OCI-LY3 (cell line): ENCODE data around the gene GRIN1.

Experiments used
- H2AFZ ChIP-seq: fragments of 200-600, 300-600 bp; shearing (Covaris generic); 2 replicates; pipeline ENCODE4 v1.6.0; 2014; ENCODE audit warnings: antibody characterized with exemption, low read depth, low read length
- H3K27ac ChIP-seq: fragments of 200-600, 300-600 bp; sonication (generic); 2 replicates; pipeline ENCODE4 v1.5.1; 2014; ENCODE audit warnings: mild to moderate bottlenecking, low read length, moderate library complexity, mixed read lengths
- H3K27me3 ChIP-seq: fragments of 200-600, 300-600 bp; sonication (generic); 2 replicates; pipeline ENCODE4 v1.6.1; 2014; ENCODE audit warnings: low read depth, low read length, mixed read lengths
- H3K36me3 ChIP-seq: fragments of 200-600, 300-600 bp; sonication (generic); replicated peaks from 2 replicates; pipeline ENCODE3; 2014; ENCODE audit warnings: low read depth, low read length, mixed read lengths
- H3K4me1 ChIP-seq: fragments of 300-600, 200-600 bp; sonication (generic); 2 replicates; pipeline ENCODE4 v1.6.1; 2014; ENCODE audit warnings: low read length, mixed read lengths
- H3K4me2 ChIP-seq: fragments of 200-600, 300-600 bp; sonication (generic); 2 replicates; pipeline ENCODE4 v1.6.1; 2014; ENCODE audit warnings: low read length, mixed read lengths
- H3K4me3 ChIP-seq: fragments of 300-600, 200-600 bp; sonication (generic); 2 replicates; pipeline ENCODE4 v1.5.1; 2014; ENCODE audit warnings: antibody characterized with exemption, mild to moderate bottlenecking, low read length, moderate library complexity
- H3K79me2 ChIP-seq: fragments of 300-600, 200-600 bp; shearing (Covaris generic); 2 replicates; pipeline ENCODE4 v1.6.1; 2014; ENCODE audit warnings: mild to moderate bottlenecking, low read length, mixed read lengths
- H3K9ac ChIP-seq: fragments of 300-600, 200-600 bp; shearing (Covaris generic); 2 replicates; pipeline ENCODE4 v1.6.0; 2014; ENCODE audit warnings: mild to moderate bottlenecking, low read length, moderate library complexity
- H3K9me3 ChIP-seq: fragments of 200-600, 300-600 bp; shearing (Covaris generic); 2 replicates; pipeline ENCODE4 v1.6.1; 2014; ENCODE audit warnings: low read length, mixed read lengths; ENCODE audit not compliant: insufficient read depth
- H4K20me1 ChIP-seq: fragments of 200-600, 300-600 bp; sonication (generic); 2 replicates; pipeline ENCODE4 v1.6.1; 2016; ENCODE audit warnings: low read length, mixed read lengths; ENCODE audit not compliant: insufficient read depth
- EZH2phosphoT487 ChIP-seq: fragments of 200-600 bp; shearing (Covaris generic); IDR thresholded peaks from 2 replicates; pipeline ENCODE4 v1.6.1; 2018; ENCODE audit warnings: antibody characterized with exemption, mixed run types, low read depth
- TF ChIP-seq, protein P1 (sequence below): fragments of 200-600, 300-600 bp; sonication (generic); IDR thresholded peaks from 2 replicates; pipeline ENCODE4 v1.5.1; 2014; ENCODE audit warnings: antibody characterized with exemption, low read length, low read depth

Gene GRIN1

DNA sequence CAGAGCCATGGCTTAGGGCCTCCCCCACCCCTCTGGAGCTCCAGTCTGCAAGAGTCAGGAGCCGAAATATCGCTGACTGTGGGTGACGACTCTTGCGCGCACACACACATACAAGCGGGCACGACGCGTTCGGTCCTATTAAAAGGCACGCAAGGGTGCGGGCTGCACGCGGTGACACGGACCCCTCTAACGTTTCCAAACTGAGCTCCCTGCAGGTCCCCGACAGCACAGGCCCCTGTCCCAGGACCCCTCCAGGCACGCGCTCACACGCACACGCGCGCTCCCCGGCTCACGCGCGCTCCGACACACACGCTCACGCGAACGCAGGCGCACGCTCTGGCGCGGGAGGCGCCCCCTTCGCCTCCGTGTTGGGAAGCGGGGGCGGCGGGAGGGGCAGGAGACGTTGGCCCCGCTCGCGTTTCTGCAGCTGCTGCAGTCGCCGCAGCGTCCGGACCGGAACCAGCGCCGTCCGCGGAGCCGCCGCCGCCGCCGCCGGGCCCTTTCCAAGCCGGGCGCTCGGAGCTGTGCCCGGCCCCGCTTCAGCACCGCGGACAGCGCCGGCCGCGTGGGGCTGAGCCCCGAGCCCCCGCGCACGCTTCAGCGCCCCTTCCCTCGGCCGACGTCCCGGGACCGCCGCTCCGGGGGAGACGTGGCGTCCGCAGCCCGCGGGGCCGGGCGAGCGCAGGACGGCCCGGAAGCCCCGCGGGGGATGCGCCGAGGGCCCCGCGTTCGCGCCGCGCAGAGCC is at the start of gene GRIN1:
Gene GRIN1, plus strand, starts transcription at position 433 of the 746 bp plus-strand sequence. CDS start 333 bp downstream, outside the sequence.
- Histone ChIP-seq H3K27me3 (0 out of 2 replicates have a peak, but pooled peaks cover 19% of the 10 kb centered on the region), H3K27ac (no peak within 1 kb of the TSS), H3K4me3 (no peak within 1 kb of the TSS), H3K4me1 (no peaks in the 10 kb centered on the region), H3K79me2 (no peaks in the 10 kb centered on the region), H3K36me3 (no peaks in the 10 kb centered on the region), H4K20me1 (no peaks in the 10 kb centered on the region), H3K9me3 (no peaks in the 10 kb centered on the region), H3K9ac (no peak within 1 kb of the TSS), H2AFZ (no peak within 1 kb of the TSS), H3K4me2 (no peak within 1 kb of the TSS)
- no peak for TF ChIP-seq EZH2phosphoT487
- TF ChIP-seq, protein P1, sequence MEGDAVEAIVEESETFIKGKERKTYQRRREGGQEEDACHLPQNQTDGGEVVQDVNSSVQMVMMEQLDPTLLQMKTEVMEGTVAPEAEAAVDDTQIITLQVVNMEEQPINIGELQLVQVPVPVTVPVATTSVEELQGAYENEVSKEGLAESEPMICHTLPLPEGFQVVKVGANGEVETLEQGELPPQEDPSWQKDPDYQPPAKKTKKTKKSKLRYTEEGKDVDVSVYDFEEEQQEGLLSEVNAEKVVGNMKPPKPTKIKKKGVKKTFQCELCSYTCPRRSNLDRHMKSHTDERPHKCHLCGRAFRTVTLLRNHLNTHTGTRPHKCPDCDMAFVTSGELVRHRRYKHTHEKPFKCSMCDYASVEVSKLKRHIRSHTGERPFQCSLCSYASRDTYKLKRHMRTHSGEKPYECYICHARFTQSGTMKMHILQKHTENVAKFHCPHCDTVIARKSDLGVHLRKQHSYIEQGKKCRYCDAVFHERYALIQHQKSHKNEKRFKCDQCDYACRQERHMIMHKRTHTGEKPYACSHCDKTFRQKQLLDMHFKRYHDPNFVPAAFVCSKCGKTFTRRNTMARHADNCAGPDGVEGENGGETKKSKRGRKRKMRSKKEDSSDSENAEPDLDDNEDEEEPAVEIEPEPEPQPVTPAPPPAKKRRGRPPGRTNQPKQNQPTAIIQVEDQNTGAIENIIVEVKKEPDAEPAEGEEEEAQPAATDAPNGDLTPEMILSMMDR = no peak

DNA sequence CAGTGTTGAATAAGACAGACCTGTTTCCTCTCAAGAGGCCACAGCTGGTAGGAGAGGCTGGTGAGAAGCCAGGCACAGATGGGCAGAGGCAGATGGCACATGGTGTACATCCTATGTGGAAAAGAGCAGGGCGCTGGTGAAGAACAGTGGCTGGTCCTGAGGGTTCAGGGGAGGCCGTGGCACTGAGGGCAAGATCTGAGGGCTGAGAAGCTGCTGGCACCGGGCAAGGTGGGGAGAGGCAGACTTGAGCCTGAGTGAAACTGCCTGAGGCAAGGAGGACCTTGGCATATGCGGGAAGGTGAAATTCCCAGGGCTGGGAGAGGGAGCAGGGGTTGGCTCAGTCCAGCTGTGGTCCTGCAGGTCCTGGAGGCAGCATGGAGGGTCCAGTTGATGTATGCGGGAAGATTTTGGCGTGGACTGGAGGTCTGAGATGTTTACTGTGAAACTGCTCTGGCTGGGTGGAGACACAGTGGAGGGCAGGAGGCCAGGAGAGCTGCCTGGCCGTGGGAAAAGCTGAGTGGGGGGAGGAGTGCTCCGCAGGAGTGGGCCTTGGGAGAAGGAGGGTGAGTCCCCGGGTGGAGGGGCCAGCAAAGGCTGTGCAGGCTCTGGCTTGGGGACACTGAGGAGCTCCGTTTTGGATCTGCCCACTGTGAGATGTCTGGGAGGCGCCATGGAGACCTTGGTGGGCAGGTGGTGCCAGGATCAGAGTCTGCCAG is 49.6 kb upstream of the GRIN1 start:
- peaks cover 14% of the 10 kb centered on the region for H3K79me2 ChIP-seq
- no peak overlapping the region for H3K4me3 ChIP-seq
- TF ChIP-seq, protein P1 = no peak
- no peak for TF ChIP-seq EZH2phosphoT487
- H3K4me2 ChIP-seq = no peak overlapping the region
- H3K4me1 ChIP-seq = peaks cover 28% of the 10 kb centered on the region
- no peak overlapping the region for H3K27ac ChIP-seq
- H3K27me3 ChIP-seq = no peaks in the 10 kb centered on the region
- no peaks in the 10 kb centered on the region for H3K9me3 ChIP-seq
- H2AFZ ChIP-seq = no peak overlapping the region
- peaks cover 18% of the 10 kb centered on the region for H3K36me3 ChIP-seq
- no peaks in the 10 kb centered on the region for H4K20me1 ChIP-seq
- no peak overlapping the region for H3K9ac ChIP-seq

DNA sequence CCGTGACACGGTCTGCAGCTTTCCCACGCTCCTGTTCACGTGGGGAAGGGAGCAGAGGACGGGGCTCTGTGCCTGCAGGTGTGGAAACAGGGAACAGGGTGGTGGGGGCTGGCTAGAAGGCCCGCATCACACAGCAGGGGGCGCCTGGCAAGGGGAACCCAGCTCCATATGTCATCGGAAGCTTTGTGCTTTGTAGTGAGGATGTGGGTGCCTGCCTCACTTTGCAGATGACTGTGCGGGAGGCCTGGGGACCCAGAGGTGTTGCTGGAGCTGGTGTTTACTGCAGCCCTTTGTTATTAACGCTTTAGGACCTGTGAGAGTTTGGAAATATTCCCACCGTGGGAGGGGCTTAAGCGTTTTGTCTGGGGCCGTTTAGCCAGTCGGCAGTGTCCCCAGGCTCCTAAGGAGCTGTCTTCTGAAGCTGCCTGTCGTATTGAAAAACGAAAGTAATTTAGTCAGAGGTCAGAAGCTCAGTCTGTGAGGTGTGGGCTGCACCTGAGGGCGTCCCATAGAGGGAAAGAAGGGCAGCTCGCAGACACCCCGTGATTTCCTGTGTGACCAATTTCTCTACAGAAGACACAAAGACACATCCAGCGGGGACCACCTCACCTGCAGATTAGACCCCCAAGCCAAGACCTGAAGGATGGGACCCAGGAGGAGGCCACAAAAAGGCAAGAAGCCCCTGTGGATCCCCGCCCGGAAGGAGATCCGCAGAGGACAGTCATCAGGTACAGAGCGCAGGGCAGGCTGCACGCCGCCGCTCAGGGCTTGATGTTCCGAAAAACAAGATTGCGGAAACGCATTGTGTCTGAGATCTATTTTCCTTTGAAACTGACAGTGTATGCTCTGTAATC is 43.1 kb upstream of the GRIN1 start:
- Histone ChIP-seq H3K4me3 (peak overlapping the region; percentile 72), H3K27ac (peak overlapping the region; percentile 60), H3K4me2 (peak overlapping the region; percentile 92), H3K9me3 (no peaks in the 10 kb centered on the region), H2AFZ (no peak overlapping the region), H3K79me2 (no peaks in the 10 kb centered on the region), H4K20me1 (no peaks in the 10 kb centered on the region), H3K4me1 (peaks cover 14% of the 10 kb centered on the region), H3K9ac (peak overlapping the region; percentile 31; the same call in 1 of the 2 replicates), H3K36me3 (peaks cover 30% of the 10 kb centered on the region), H3K27me3 (no peaks in the 10 kb centered on the region)
- TF ChIP-seq, protein P1 = peak; percentile 66
- TF ChIP-seq EZH2phosphoT487 = no peak
